PC-3 (cell line): ENCODE results near the gene AQP9.

Experiments
- EZH2phosphoT487 ChIP-seq: fragments of 300-600 bp; sonication (generic); IDR thresholded peaks from 2 replicates; pipeline ENCODE4 v1.6.1; 2018; ENCODE audit warnings: mild to moderate bottlenecking, antibody characterized with exemption, low read length, borderline replicate concordance
- TF ChIP-seq, protein P1 (sequence below): fragments of 300-600 bp; sonication (generic); conservative IDR thresholded peaks from 2 replicates; pipeline ENCODE4 v1.5.1; 2017; ENCODE audit warnings: antibody characterized with exemption, low read depth, mild to moderate bottlenecking, low read length

DNA sequence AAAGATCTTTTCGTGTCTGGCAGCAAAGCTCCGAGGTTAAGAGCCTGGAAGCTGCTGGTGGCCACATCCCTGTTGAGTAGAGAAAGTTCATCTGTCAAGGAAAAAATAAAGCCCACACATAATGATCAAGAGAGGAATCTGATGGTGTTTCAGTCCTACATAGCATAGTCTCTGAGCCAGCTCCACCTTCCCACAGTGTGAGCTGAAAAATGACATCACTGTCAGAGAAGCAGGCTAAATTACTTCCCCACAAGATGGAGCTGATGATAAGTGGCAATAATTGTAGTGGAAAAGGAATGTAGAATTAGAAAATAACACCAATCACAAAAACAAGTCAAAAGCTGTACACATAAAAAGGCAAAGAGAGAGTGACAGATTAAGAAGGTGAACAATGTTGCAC lies 84.5 kb downstream of the AQP9 start:
- TF ChIP-seq, protein P1, sequence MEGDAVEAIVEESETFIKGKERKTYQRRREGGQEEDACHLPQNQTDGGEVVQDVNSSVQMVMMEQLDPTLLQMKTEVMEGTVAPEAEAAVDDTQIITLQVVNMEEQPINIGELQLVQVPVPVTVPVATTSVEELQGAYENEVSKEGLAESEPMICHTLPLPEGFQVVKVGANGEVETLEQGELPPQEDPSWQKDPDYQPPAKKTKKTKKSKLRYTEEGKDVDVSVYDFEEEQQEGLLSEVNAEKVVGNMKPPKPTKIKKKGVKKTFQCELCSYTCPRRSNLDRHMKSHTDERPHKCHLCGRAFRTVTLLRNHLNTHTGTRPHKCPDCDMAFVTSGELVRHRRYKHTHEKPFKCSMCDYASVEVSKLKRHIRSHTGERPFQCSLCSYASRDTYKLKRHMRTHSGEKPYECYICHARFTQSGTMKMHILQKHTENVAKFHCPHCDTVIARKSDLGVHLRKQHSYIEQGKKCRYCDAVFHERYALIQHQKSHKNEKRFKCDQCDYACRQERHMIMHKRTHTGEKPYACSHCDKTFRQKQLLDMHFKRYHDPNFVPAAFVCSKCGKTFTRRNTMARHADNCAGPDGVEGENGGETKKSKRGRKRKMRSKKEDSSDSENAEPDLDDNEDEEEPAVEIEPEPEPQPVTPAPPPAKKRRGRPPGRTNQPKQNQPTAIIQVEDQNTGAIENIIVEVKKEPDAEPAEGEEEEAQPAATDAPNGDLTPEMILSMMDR = no peak
- no peak for TF ChIP-seq EZH2phosphoT487
